GF-D8 (cell line): ENCODE measurements around the gene RORC.
"Not testable (repeated sequence)": the region's sequence is repeated elsewhere in the genome, so short reads cannot be mapped to it uniquely, and the experiment has no call there.

Source experiments
- DNase-seq: peaks from one replicate; lab custom pipeline; 2025; lab: John Stamatoyannopoulos, UW

RORC gene

DNA sequence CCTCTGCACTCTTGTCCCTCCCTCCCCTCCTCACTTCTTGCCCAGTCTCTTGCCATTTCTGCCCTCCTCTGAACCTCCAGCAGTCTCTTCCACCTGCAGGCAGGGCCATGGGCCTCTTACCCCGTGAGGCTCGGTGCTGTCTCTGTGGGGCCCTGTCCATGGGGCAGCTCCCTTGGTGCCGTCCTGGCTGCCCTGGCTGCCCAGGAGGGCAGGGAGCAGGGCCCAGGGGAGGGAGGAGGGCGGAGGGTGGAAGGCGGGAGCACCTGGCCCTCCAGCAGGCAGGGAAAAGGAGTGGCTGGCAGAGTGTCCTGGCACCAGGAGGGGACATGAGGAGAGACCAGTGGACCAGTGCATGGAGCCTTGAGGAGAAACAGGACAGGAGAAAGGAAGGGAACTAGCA, at the start of gene RORC:
Gene RORC (minus strand): TSS at position 198 of the 400 bp plus-strand sequence. CDS start 38 bp downstream, at position 160.
- no peak for DNase-seq

DNA sequence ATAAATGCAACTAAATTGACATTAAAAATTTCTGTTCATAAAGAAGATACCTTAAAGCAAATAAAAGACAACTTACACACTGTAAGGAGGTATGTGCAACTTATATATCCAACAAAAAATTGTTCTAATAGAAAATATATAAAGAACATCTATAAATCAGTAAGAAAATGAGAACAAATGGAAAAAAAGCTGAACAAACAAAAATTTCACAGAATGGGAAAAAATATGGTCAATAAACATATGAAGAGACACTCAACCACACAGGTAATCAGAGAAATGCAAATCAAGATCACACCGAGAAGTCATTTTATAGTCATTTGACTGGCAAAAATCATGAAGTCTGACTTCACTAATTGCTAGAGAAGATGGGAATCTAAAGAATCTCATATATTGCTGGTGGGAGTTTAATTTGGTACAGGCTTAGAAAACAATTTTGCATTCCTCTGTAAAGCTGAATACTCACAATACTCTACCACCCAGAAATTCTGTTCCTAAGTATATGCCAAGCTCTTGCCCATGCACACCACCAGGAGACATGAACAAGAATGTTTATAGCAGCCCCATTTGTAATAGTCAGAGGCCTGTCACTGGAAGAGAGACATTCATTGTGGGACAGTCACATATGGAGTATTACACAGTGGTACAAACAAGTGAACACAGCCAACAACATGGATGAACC, 44.0 kb upstream of the RORC start:
- DNase-seq = no peak

DNA sequence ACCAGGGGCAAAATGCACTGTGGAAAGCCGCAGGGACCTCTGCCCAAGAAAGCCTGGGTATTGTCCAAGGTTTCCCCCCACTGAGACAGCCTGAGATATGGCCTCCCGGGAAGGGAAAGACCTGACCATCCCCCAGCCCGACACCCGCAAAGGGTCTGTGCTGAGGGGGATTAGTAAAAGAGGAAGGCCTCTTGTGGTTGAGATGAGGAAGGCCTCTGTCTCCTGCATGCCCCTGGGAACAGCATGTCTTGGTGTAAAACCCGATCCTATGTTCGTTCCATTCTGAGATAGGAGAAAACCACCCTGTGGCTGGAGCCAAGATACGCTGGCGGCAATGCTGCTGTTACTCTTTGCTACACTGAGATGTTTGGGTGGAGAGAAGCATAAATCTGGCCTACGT, 41.2 kb upstream of the RORC start:
- DNase-seq = not testable (repeated sequence)

DNA sequence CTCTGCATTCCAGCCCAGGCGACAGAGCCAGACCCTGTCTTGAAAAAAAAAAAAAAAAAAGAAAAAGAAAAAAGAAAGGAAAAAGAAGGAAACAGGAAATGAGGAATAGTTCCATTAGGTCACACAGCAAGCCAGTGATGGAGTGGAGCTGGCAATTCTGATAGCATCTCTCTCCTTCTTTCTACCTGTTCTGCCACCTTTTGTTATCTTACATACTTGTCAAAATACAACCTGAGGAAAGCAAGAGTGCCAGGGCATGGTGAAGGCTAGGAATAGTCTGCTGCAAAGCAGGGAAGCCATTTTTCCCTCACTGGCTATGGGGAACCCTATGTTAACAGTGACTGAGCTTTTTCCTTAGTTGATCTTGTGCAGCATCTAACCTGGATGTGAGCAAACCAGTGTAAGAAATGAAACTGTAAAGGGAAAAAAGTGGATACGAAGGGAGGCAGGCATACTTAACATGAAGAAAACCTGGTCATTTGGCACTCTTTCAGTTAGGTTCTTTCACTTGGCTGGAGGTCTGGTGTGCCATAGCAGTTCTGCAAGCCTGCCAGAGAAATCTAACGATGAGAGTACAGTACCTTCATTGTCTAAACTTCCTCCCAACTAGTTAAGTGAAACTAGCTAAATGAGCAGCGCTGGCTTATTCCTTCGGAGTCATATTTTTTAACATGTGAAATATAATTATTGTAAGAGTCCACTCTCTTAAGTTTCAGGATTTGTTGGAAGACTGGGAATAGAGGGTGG, 39.9 kb upstream of the RORC start:
- no peak for DNase-seq

DNA sequence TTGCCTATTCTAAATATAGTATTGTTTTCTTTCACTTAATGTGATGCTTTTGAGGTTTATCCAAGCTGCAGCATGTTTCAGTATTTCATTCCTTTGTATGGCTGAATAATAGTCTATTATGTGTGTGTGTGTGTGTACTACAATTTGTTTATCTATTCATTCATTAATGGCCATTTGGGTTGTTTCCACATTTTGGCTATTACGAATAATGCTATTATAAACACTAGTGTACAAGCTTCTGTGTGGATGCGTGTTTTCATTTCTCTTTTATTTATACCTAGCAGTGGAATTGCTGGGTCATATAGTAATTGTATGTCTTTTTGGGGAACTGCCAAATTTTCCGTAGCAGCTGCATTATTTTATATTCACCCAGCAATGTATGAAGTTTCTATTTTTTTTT, 36.9 kb upstream of the RORC start:
- DNase-seq = no peak

DNA sequence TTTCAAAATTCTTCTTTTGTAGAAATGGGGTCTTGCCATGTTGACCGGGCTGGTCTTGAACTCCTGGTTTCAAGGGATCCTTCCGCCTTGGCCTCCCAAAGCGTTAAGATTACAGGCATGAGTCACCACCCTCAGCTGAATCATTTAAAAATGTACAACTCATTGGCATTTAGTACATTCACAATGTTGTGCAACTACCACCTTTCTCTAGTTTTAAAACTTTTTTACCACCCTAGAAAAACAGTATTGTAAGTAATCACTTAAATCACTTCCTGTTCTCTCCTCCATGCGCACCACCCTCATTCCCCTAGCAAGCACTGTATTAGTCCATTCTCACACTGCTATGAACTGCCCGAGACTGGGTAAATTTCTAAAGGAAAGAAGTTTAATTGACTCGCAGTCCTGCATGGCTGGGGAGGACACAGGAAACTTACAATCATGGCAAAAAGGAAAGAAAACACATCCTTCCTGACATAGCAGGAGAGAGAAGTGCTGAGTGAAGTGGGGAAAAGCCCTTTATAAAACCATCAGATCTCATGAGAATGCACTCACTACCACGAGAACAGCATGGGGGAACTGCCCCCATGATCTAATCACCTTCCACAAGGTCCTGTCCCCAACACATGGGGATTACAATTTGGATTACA, 36.3 kb upstream of the RORC start:
- DNase-seq = no peak

DNA sequence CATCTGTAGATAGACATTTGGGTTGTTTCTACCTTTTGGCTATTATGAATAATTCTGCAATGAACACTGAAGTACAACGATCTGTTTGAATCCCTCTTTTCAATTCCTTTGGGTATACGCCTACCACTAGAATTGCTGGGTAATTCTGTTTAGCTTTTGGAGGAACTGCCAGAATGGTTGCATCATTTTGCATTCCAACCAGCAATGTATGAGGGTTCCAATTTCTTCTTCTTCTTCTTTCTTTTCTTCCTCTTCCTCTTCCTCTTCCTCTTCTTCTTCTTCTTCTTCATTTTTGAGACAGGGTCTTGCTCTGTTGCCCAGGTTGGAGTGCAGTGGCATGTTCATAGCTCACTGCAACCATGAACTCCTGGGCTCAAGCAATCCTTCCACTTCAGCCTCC, 35.7 kb upstream of the RORC start:
- DNase-seq = no peak

DNA sequence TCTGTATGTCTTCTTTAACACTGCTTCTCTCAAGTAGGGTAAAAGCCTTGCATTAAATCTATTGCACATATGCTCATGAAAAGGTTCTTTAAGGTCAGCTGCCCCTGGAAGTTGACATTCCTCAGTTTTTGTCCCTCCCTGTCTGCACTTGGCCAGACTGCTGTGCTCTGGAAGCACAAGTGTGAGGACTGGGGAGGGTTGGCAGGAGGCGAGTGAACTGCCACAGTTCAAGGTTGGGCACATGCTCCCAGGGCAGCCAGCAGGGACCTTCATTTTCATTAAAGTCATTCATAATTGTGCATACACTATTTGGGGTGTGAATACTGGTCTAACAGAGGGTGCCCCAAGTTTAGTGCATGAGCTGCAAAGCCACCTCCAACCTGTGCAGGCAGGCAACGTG, 32.8 kb upstream of the RORC start:
- no peak for DNase-seq

DNA sequence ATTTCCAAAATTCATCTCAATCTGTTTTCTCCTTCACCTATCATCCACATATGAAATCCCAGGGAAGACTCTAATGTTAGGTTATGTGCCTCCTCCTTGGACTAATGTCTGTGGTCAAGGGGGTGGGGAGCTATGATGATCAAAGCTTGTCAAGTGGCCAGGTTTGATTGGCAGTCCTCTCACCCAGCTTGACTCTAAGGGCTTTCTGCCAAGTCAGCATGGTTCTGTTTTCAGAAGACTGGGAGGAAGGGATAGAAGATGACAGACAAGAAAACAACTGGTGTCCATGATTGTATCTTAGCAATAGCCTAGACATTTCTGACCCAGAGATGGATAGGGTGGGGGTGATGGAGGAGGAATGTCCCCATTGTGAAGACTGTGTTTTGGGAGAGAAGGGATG, 31.0 kb upstream of the RORC start:
- no peak for DNase-seq

DNA sequence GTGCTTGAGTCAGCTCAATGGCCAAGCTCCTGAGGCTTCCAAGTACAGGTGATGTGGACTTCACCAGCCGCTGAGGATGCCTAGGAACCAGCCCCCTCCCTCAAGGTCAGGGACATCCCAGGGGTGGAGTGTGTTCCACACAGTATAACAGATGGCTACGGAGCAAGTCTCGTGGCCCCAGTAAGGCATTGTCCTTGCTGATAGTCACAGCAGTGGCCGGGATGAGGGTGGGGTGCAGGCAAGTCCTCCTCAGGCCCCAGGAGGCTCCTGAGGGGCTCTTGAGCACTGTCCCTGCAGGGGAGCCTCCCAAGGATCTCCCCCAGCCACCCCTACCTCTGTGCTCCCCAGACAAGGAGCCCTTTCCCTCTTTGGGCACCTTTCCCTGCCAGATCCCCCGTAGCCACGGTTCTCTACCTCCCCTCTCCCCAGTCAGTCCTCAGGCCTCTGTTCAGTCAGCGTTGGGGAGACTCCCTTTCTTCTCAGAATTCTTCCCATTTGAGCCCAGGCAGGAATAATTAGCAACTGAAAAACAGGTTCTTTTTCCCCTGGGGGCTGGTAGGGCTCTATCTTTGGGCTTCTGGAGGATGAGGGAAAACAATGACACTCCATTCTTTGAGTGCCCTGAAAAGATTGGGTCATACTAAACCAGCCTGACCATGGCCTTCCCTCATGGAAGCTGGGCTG, 29.0 kb upstream of the RORC start:
- DNase-seq = no peak

DNA sequence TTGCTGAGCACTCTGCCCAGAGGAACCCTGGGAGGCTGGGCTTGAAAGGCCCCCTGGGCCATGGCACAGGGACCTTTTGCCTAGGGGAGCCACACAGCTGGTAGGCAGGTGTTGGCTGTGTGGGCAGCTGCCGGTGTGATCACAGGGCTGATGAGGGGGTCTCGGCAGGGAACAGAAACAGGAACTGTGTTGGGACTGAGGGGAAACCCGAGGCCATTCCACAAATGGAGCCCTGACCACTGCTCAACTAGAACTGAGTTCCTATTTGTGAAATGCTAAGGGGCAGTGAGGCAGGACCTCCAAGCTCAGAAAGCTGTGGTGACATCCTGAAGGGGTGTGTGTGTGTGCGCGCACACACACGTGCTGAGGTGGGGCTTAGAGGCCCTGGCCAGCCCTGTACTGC, 28.3 kb upstream of the RORC start:
- DNase-seq = no peak

DNA sequence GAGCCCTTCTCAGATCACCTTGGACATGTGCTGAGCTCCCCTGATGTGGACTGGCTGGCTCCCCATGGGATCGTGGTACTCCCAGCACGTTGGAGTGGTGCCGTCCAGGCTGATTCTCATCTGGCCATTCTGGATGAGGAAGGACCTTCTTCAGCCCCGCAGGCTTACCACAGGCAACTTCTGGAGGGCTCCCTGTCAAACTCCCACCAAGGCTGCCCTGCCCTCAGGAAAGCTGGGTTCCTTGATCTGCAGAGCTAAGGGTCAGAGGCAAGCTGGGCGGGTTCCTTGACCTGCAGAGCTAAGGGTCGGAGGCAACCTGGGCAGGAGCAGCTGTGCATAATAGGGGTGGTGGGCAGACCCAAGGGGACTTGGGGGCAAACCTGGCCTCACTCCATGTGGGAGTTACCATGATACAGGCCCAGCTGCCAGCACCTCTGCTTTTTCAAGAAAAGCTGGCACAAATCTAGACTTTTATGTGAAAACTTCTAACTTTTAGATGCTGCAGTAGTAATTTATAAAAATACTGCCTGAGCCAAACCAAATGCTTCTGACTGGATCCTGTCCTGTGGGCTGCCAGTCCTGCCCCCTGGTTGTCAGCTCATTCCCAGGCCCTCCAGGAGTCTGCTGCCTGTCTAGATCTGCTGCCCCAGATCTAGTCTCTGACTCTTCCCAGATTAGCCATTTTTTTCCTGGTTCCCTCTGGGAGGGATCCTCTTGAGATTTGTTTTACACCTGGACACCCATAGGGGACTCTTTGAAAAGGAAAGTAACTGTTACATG, 27.5 kb upstream of the RORC start:
- no peak for DNase-seq

DNA sequence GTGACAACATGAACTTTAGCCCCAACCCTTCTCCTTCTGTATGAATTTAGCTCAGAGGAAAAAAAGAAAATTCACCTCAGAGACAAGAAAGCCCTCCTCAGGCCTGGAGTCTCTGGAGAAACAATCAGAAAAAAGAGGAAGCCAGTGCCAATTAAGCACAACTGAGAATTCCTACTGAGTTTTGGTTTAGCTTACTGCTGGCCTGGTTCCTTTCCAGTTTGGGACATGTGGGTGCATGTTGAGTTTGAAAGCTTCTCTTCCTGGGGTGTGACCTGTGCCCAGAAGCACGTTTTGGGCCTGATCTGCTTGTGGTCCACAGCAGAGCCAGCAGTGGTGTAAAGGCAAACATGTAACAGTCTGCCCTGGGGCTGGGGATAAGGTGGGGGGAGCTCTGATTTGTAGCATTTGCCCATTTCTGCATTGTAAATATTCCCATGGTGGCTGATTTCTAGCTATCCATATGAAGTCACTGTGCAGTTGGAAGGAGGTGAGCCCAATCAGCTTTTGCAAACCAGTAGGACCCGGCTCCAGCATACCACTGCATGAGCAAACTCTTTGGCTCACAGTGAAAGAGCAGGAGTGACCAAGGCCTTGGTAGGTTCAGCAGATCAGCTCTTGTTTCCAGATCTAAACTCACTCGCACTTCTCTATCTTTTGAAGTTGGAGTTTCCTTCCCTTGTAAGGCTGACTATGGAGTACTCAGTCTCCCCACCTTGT, 26.6 kb upstream of the RORC start:
- DNase-seq = no peak

DNA sequence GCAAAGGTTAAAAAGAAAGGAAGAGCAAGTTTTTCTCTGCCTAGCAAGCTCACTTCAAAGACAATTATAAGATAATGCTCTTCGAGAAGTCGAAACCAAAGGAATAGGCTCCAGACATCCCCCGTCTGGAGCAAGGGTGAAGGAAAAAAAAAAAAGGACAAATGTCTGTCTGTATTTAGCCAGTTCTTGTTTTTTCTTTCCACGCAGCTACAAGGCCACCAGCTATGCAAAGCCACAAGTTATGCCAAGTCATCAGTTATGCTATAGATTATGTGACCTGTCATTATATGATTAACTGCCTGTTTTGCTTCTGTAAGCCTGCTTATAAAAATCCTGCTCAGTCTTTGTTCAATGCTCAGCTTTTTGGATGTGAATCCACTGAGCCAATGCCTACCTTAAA, 24.3 kb upstream of the RORC start:
- no peak for DNase-seq

DNA sequence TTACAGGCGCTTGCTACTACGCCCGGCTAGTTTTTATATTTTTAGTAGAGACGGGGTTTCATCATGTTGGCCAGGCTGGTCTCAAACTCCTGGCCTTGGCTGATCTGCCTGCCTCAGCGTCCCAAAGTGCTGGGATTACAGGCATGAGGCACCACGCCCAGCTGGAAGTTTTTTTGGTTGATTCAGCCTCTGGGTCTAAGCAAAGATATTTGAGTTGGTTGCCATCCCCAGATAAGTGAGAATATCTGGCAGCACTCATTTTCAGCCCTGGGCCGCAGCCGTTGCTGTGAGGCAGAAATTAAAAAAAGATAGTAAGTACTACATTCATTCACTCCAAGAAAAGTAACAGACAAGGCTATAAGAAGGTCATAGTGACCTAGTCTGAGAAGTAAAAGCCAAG, 23.9 kb upstream of the RORC start:
- not testable (repeated sequence) for DNase-seq

DNA sequence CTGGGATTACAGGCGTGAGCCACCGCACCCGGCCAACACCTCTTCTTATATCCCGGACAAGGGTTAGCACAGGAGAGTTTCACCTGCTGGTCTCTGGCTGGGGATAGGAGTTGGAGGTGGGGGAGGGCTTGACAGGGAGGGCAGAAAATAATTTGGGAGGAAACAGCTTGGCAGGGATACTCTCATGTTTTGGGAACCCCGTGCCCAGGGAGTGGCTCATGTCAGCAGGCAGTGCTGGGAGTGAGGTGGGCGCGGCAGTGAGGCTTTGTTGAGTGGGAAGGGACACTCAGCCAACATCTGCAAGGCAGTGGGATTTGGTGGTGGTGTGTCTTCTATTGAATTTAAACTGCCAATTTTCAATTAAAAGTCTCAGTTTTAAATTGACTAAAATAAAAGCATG, 23.1 kb upstream of the RORC start:
- no peak for DNase-seq

DNA sequence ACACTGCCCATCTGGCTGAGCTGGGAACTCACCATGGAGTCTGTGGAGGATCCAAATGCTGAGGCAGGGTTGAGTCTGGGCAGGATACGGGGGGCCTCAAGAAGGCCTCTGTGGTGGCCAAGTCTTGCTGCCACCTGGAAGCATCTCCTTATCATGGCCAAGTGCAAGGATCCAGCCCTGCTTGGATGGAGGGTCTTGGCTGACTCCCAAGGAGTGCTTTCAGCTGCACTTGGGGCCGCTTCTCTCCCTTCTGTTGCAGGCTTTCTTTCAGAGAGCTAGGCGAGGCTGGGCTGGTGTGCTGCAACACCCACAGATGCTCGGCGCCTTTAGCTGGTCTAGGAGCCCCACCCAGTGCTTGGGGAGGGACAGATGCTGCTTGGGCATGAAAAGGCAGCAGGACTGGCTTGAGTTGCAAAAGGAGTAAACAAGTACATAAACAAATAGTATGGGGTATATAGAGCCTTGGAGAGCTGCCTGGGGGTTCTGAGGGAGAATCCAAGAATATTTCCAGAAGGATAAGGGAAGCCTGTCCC, 21.9 kb upstream of the RORC start, which contains the start of gene THEM5:
Gene THEM5 (minus strand): TSS at position 302 of the 533 bp plus-strand sequence. CDS start 147 bp downstream, at position 155.
- DNase-seq = no peak

DNA sequence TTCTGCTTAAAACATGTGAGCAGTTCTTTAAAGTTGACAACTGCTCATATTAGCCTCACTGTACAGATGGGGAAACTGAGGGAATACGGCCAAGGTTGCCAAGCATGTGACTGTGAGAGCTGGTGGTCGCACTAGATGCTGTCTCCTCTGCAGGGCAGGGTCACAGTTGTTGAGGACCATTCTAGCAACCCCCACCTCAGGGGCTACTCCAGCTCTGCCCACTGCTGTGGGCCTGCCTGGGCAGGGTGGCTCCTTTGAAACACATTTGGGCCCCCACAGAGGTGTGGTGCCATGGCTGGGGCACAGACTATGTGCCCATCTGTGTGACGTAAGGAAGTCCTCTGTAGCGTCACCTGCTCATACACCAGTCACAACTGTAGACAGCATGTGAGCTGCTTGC, 21.1 kb upstream of the RORC start:
- DNase-seq = no peak

DNA sequence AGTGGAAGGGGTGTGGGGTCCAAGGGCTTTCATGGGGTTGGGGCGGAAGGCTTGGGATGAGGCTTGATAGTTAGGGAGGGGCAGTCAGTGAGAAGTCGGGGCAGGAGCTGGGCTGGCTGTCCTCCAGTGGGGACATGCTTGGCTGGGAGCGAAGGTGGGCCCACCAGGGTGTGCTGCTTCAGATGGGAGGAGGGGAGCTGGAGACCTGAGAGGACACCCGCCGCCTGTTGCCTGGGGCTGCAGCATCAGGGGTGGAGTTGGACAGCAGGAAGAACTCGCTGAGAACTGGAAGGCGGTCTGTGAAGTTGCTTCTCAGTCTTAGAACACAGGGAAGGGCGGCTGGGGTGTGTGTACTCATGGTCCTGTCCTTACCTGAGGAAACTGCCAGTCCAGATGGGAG, 20.3 kb upstream of the RORC start:
- no peak for DNase-seq

DNA sequence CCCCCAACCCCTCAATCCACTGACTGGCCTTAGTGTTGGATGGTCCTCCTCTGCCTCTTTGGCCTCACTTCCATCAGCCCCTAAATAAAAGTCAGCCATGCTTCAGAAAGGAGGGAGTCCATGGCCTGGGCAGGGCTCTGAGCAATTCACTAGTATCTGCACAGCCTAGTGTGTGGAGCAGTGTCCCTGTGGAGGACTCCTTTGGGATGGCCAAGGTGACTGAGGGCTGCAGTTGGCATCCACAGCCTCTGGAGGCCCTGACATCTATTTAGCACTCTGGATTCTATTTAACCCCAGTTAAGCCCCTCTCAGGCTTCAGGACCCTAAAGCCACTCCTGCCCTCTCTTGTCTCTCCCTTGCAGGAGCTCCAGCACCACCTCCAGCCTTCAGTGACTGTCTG, 18.3 kb upstream of the RORC start:
- no peak for DNase-seq

DNA sequence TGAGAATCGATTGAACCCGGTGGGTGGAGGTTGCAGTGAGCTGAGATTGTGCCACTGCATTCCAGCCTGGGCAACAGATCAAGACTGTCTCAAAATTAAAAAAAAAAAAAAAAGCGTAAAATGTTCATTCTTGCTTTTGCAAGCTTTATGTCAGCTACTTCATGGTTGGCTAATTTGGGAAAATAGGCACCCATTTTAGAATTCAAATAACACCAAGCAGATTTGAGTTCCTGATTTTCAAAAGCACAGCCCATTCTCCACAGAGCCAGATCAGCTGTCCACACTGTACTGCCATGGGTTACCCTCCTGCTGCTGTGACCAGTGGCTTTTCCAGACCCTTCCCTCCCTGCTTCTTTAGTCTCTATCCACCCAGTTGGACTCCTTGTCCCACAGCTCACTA, 17.5 kb upstream of the RORC start:
- DNase-seq = no peak
